KBM-7 (cell line): ENCODE measurements around the gene HAUS2.
A peak's percentile ranks its signal among the peaks of the same experiment; 100 is the strongest.
"Not testable (repeated sequence)": the region's sequence is repeated elsewhere in the genome, so short reads cannot be mapped to it uniquely, and the experiment has no call there.

ENCODE experiments used
- DNase-seq: peaks from one replicate; pipeline ENCODE4 v3.0.0-alpha.2; 2015
- in situ Hi-C: fragments of 300-500 bp; cut with MboI; formaldehyde crosslinking; loops from 2 replicates; pipeline ENCODE4 v1.14.3; 2020; ENCODE audit warnings: low sequenced_read_pairs, low pct_unique_long_range_greater_than_20kb, mixed read lengths

Gene HAUS2

GRCh38 chr15:42548249-42549031 lies at the start of gene HAUS2, which contains the start of gene LRRC57:
Gene HAUS2, plus strand, starts transcription at chr15:42548838. Its CDS starts 35 bp downstream, at chr15:42548873.
Gene LRRC57, minus strand, starts transcription at chr15:42548793. Its CDS starts 359 bp downstream, at chr15:42548434.
- DNase-seq, result peak; percentile 92
- in situ Hi-C loops, result no loop called here

DNA sequence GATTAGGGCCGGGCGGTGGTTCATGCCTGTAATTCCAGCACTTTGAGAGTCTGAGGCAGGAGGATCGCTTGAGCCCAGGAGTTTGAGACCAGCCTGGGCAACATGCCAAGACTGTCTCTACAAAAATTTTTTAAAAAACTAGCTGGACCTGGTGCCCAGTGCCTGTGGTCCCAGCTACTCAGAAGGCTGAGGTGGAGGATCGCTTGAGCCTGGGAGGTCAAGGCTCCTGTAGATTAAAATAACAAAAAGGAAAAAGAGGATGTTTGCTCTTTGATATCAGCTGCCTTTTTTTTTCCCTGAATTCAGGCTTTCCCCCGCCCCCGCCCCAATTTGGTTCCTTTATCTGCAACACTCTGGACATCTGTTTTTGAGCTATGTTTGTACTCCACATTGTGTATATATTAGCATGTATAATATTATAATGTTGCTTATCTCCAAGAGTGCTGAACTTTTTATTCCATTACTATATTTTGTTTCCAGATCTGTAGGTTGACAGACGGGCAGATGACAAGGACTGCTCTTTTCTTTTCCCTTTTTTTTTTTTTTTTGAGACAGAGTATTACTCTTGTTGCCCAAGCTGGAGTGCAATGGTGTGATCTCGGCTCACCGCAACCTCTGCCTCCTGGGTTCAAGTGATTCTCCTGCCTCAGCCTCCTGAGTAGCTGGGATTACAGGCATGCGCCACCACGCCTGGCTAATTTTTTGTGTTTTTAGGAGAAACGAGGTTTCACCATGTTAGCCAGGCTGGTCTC lies 48.6 kb upstream of the HAUS2 start:
- peak; percentile 62 for DNase-seq
- in situ Hi-C loops, result no loop called here

DNA sequence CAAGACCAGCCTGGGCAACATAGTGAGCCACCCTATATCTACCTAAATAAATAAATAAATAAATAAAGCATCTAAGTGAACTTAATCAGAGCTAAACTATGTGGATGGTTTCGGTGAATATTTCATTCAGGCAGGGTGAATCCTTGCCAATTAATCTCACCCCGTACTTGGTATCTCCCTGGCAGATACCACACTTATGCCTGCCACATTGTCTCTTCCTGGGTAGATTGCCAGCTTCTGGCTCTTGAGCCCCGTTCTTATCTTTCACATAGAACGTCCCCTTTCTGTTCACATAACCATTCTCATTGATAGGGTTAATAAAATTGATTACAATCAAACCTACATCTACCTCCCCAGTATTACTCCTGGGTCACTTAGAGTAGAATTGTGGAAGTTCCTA lies 46.2 kb upstream of the HAUS2 start:
- DNase-seq, result no peak
- in situ Hi-C loops, result no loop called here

GRCh38 chr15:42503825-42504224 lies 44.8 kb upstream of the HAUS2 start:
- peak; percentile 33 for DNase-seq
- in situ Hi-C loops, result no loop called here

DNA sequence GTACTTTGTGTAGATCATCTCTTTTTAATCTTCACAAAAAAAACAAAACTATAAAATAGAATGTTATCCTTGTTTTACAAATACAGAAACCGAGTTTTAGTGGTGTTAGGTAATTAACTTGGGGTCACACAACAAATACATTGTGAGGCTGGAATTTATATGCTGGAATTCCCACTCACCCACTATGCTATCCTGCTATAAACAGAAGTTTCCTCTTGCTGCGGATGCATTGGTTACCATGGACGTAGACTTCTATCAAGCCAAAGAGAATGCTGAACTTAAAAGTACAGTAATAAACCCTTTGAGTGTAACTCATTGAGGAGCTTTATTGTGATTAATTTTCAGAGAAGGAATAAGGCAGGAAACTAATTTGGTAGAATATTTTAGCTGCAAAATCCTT lies 44.0 kb upstream of the HAUS2 start:
- DNase-seq, result no peak
- in situ Hi-C loops, result no loop called here

GRCh38 chr15:42507514-42507913 lies 41.1 kb upstream of the HAUS2 start:
- in situ Hi-C loops, result no loop called here
- DNase-seq, result no peak

GRCh38 chr15:42508263-42508690 lies 40.4 kb upstream of the HAUS2 start:
- in situ Hi-C loops, result no loop called here
- DNase-seq, result no peak

DNA sequence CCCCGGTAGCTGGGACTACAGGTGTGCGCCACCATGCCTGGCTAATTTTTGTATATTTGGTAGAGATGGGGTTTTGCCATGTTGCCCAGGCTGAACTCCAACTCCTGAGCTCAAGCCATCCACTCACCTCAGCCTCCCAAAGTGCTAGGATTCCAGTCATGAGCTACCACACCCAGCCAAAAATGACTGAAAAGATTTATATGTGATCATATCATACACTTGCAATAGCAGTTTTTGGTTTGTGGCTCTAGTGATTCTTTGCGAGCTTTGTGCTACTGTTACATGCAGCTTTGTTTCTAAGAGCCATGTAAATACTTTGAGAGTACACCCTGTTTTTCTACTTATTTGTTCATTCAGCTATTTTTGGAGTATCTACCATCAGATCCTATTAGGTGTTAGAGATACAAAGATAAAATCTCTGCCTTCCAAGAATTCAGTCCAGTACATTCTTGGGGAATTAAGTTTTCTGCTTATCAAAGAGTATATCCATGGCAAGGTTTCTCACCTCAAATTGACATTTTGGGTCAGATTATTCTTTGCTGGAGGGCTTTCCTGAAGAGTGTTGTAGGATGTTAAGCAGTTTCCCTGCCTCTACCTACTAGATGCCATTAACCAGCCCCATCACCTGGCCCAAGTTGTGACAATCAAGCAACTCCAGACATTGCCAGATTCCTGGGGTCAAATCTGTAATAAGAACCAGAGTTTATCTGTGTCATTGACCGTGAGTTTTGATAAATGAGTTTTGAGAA lies 38.2 kb upstream of the HAUS2 start:
- in situ Hi-C loops, result no loop called here
- DNase-seq, result no peak

GRCh38 chr15:42511007-42511391 lies 37.6 kb upstream of the HAUS2 start:
- in situ Hi-C loops, result no loop called here
- DNase-seq, result peak; percentile 38

DNA sequence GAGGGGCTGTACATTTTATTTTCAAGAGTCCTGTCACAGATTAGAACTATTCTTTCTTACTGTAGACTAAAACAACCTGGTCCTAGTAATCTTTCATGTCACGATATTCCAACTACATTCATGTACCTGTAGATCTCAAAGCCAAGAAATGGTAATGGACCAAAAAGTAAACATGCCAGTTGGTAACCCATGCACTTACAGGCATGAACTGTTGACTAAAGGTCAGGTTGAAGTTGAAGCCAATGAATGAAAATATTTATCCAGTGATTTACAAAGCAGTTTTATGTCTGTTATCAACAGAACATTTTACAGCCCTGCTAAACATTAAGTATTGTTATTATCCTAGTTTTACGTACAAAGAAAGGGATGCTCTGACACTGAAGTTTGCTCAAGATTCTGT lies 25.3 kb upstream of the HAUS2 start:
- in situ Hi-C loops, result no loop called here
- no peak for DNase-seq

DNA sequence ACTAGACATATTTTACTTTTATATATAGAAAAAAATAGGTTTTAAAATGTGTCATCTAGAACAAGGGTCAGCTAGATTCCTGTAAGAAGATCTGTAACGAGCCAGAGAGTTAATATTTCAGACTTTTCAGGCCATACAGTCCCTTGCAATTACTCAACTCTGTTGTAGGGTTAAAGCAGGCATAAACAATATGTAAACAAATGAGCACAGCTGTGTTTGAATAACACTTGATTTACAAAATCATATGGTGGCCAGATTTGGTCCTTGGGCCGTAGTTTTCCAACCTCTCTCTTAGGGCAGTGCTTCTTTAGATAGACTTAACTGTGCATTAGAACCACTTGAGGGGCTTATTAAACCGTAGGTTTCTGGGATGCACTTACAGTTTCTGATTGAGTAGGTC lies 19.7 kb upstream of the HAUS2 start:
- in situ Hi-C loops, result no loop called here
- no peak for DNase-seq

DNA sequence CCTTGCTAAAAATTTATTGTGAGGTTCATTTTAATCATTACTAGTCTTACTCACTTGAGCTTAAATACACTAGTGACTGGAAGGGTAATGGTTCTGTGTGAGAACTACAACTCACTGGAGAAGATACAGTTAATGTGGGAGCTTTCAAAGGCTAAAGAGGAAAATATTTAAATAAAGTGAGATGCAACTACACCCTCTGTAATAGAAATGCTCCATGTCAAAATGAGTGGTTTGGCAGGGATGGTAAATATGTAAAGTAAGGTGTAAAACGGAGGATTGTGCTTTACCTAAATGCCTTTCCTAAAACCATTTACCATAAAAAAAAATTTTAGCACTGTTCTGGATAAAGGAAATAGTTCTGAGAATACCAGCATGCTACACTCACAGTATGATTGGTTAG lies 15.4 kb upstream of the HAUS2 start:
- DNase-seq, result no peak

DNA sequence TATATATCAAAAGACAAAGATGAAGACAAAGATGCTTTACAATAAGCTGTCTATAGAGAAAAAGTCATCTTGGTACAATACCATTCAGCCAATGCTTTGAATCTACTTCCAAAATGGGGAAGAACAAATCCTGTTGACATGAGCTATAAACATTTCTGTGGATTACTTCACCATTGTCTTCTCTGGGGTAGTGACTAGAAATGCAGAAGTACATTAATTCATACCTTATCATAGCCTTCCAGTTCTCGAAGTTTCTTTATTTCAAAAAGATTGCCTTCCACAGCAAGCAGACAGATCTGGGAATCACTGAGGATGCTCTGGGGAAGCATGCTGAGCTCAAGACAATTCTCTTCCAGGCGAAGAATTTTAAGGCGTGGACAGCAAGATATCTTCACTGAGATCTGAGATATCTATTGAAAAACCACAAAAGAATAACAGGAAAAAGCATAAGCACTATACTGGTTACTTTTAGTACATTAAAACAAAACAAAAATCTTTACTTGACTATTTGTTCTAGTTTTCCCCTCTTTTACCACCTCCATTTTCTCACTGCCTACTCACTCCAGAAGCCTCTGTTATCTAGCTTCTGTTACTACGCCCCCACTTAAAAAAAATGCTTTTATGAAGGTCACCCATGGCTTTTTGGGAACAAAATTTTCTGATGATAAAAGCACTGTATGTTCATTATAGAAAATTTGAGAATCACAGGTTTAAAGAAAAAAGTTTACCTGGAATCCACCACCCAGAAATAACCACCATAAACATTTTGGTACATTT lies 3.6 kb upstream of the HAUS2 start:
- peak; percentile 76 for DNase-seq
- in situ Hi-C loops, result no loop called here

More for the DNA sequence above, 15.4 kb upstream of the HAUS2 start:
- in situ Hi-C loops, result no loop called here

- in situ Hi-C loops, result no loop called here
- DNase-seq, result no peak
These were observed 755 bp upstream of the HAUS2 start for GRCh38 chr15:42547918-42548248.

GRCh38 chr15:42549032-42549491 lies 424 bp downstream of the HAUS2 start:
- DNase-seq, result peak; percentile 84
- in situ Hi-C loops, result no loop called here

- in situ Hi-C loops, result no loop called here
- DNase-seq, result peak; percentile 35
These were observed 1.2 kb downstream of the HAUS2 start for GRCh38 chr15:42549741-42550392.

- in situ Hi-C loops, result no loop called here
- no peak for DNase-seq
These were observed 4.9 kb downstream of the HAUS2 start for GRCh38 chr15:42553554-42553953.

DNA sequence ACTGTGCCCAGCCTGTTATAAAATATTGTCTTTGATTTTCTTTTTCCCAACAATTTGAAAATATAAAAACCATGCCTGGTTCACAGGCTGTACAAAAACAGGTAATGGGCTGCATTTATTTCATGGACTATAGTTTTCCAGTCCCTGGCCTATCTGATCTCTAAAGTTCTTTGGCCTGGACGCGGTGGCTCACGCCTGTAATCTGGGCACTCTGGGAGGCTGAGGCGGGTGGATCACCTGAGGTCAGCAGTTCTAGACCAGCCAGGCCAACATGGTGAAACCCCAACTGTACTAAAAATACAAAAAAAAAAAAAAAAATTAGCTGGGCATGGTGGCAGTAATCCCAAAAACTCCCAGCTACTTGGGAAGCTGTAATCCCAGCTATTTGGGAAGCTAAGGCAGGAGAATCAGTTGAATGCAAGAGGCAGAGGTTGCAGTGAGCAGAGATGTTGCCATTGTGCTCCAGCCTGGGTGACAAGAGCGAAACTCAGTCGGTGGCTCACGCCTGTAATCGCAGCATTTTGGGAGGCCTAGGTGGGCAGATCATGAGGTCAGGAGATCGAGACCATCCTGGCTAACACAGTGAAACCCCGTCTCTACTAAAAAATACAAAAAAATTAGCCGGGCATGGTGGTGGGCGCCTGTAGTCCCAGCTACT lies 8.0 kb downstream of the HAUS2 start:
- DNase-seq, in situ Hi-C loops: not testable (repeated sequence)
